Measurements from ENCODE around the gene DLGAP1. TPM values are rescaled to one million over a fixed set of nuclear protein-coding genes. Genes with fewer than 3 reads are reported as not detected.
"Not testable (repeated sequence)": the region's sequence is repeated elsewhere in the genome, so short reads cannot be mapped to it uniquely, and the experiment has no call there.

The DLGAP1 gene
- total RNA-seq, 2 experiments from 2014 or later = 0.53 to 1.5 TPM

GRCh38 chr18:3489462-3489861 is 965.6 kb downstream of the DLGAP1 start:
- Mint-ChIP-seq H3K36me3 (ENCODE audit: low read depth) (no peaks in the 10 kb centered on the region), H3K27me3 (peaks cover 13% of the 10 kb centered on the region), H3K4me3 (no peak overlapping the region), H3K9me3 (no peaks in the 10 kb centered on the region), H3K27ac (no peak overlapping the region), H3K4me1 (peaks cover 10% of the 10 kb centered on the region)
- POLR2A ChIA-PET = no interaction called here
- CTCF ChIA-PET = no interaction called here
- no peak for DNase-seq

DNA sequence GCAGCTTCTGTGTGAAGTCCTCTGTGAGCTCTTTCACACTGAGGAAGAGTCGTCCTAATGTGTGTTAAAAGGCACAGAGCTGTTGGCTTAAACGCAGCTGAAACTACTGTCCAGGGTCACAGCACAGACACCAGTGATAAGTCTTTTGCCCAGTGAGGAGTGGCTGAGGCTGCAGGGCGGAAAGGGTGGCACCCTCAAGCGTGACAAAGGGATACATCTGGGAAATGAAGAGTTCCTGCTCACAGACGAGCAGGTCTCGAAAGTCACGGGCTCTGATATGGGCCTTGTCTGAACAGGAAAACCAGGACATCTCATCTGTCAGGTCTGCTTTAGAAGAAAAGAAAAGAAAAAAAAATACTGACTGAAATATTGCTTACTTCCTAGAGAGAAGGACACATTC is 968.6 kb downstream of the DLGAP1 start:
- no peak overlapping the region for H3K4me3 Mint-ChIP-seq
- POLR2A ChIA-PET = interaction anchor here (1.6 kb wide), 1 partner anchor 39 kb away, joined by 4 read pairs; no protein-coding TSS in a partner anchor
- no peak overlapping the region for H3K27ac Mint-ChIP-seq
- peaks cover 8% of the 10 kb centered on the region for H3K27me3 Mint-ChIP-seq
- no peaks in the 10 kb centered on the region for H3K36me3 Mint-ChIP-seq (ENCODE audit: low read depth)
- no peak for DNase-seq
- no peaks in the 10 kb centered on the region for H3K9me3 Mint-ChIP-seq
- CTCF ChIA-PET = no interaction called here
- peaks cover 11% of the 10 kb centered on the region for H3K4me1 Mint-ChIP-seq

- ChIA-PET POLR2A (interaction anchor here (1.6 kb wide), 1 partner anchor 38 kb away, joined by 4 read pairs; no protein-coding TSS in a partner anchor), CTCF (interaction anchor here (0.6 kb wide), 1 partner anchor 59 kb away, joined by 3 read pairs; no protein-coding TSS in a partner anchor)
- DNase-seq = no peak
- peaks cover 11% of the 10 kb centered on the region for H3K4me1 Mint-ChIP-seq
- no peak overlapping the region for H3K4me3 Mint-ChIP-seq
- H3K36me3 Mint-ChIP-seq (ENCODE audit: low read depth) = no peaks in the 10 kb centered on the region
- H3K27ac Mint-ChIP-seq = no peak overlapping the region
- peaks cover 8% of the 10 kb centered on the region for H3K27me3 Mint-ChIP-seq
- no peaks in the 10 kb centered on the region for H3K9me3 Mint-ChIP-seq
Observed at GRCh38 chr18:3485153-3486149, 969.7 kb downstream of the DLGAP1 start.

- Mint-ChIP-seq H3K4me3 (no peak overlapping the region), H3K4me1 (peaks cover 11% of the 10 kb centered on the region), H3K27ac (no peak overlapping the region), H3K9me3 (no peaks in the 10 kb centered on the region), H3K36me3 (ENCODE audit: low read depth) (no peaks in the 10 kb centered on the region), H3K27me3 (peaks cover 7% of the 10 kb centered on the region)
- no peak for DNase-seq
- ChIA-PET CTCF (interaction anchor here (1.1 to 1.4 kb wide), 4 partner anchors 15 to 44 kb away, joined by 3 to 7 read pairs (median 4); no protein-coding TSS in a partner anchor), POLR2A (no interaction called here)
Observed at GRCh38 chr18:3482258-3482657, 972.8 kb downstream of the DLGAP1 start.

DNA sequence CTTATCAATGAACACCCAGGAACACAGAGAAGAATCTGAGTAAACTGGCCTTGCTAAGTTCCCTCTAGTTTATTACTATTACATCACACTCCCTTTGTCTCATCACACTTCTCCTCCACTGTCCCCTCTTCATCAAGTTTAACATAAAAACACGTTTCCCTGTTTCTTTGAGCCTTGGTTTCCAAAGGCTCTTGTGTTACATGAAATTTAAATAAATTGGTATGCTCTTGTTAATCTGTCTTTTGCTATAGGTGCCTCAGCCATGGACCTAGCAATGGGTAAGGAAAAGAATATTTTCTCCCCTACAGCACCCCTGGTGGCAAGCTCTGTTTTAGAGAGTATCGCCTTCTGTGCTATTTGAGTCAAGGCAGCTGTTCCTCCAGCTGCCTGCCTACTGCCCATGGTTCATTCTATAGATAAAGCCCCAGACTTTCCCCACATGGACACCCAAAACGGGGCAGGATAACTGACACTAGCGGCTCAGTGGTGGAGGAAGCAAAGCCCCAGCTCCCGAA is 973.4 kb downstream of the DLGAP1 start:
- peaks cover 11% of the 10 kb centered on the region for H3K4me1 Mint-ChIP-seq
- DNase-seq = no peak
- POLR2A ChIA-PET = no interaction called here

DNA sequence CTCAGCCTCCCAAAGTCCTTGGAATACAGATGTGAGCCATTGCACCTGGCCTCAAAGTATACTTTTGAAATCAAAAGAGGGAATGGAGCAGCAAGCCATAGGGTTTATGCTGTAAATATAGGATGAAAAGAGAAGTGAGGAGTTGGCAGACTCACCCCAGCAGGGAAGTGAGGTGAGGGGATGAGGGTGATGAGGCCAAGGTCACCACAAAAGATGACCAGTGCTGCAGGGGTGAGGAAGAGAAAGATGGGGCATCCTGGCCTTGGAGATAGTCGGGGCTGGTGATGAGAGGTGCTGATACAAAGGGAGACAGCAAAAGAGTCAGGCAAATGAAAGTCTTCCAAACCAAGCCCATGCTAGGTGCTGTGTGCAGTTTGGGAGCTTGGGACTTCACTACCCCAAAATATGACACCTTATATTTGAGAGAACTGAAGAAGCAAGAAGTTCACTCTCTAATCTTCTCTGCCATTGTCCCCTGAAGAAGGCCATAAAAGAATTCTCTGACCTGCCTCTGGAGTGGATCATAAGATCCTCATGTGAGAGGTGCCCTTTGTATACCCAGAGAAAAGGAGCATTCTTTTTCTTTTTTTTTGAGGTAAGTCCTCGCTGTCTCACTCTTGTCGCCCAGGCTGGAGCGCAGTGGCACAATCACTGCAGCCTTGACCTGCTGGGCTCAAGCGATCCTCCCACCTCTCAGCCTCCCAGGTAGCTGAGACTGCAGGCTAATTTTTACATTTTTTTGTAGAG is 974.1 kb downstream of the DLGAP1 start:
- ChIA-PET CTCF (interaction anchor here (1.2 to 1.4 kb wide), 3 partner anchors 14 to 31 kb away, joined by 3 to 7 read pairs (median 4); no protein-coding TSS in a partner anchor), POLR2A (no interaction called here)
- no peak for DNase-seq
- Mint-ChIP-seq H3K4me1 (peaks cover 11% of the 10 kb centered on the region), H3K27me3 (peaks cover 7% of the 10 kb centered on the region), H3K36me3 (ENCODE audit: low read depth) (no peaks in the 10 kb centered on the region), H3K9me3 (no peaks in the 10 kb centered on the region), H3K4me3 (no peak overlapping the region), H3K27ac (no peak overlapping the region)

More for the DNA sequence above, 973.4 kb downstream of the DLGAP1 start:
- CTCF ChIA-PET = interaction anchor here (1.1 to 1.4 kb wide), 4 partner anchors 15 to 45 kb away, joined by 3 to 7 read pairs (median 4); no protein-coding TSS in a partner anchor
- Mint-ChIP-seq H3K36me3 (ENCODE audit: low read depth) (no peaks in the 10 kb centered on the region), H3K27ac (no peak overlapping the region), H3K4me3 (no peak overlapping the region), H3K27me3 (peaks cover 7% of the 10 kb centered on the region), H3K9me3 (no peaks in the 10 kb centered on the region)

DNA sequence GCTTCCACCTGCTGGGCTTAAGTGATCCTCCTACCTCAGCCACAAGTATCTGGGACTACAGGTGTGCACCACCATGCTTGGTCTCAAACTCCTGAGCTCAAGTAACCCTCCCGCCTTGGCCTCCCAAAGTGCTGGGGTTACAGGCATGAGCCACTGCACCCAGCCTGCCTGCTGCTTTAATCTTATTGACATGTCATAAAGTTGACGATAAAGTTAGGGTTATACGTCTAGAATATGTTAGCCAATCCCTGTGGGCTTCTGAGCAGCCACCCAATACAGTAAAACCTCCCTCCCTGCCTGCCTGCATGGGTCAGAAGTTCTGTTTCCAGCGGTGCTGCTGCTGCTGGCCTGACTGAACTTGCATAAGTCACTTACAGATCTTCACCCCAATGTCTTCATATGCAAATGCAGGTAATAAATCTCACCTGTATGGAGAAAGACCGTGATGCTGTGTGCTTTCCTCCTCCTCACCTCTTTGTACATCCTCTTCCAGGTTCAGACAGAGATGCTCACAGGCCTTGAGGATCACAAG is 975.1 kb downstream of the DLGAP1 start:
- Mint-ChIP-seq H3K27me3 (peaks cover 7% of the 10 kb centered on the region), H3K36me3 (ENCODE audit: low read depth) (no peaks in the 10 kb centered on the region), H3K4me3 (no peak overlapping the region), H3K9me3 (peaks cover 2% of the 10 kb centered on the region), H3K27ac (no peak overlapping the region), H3K4me1 (peaks cover 7% of the 10 kb centered on the region)
- POLR2A ChIA-PET = no interaction called here
- DNase-seq = no peak
- CTCF ChIA-PET = no interaction called here

- POLR2A ChIA-PET = no interaction called here
- Mint-ChIP-seq H3K9me3 (peaks cover 5% of the 10 kb centered on the region), H3K36me3 (ENCODE audit: low read depth) (peaks cover 4% of the 10 kb centered on the region), H3K27ac (no peak overlapping the region), H3K4me1 (peaks cover 10% of the 10 kb centered on the region), H3K27me3 (peaks cover 5% of the 10 kb centered on the region), H3K4me3 (no peak overlapping the region)
- CTCF ChIA-PET = no interaction called here
- DNase-seq = no peak
Observed at GRCh38 chr18:3478262-3478978, 976.7 kb downstream of the DLGAP1 start.

DNA sequence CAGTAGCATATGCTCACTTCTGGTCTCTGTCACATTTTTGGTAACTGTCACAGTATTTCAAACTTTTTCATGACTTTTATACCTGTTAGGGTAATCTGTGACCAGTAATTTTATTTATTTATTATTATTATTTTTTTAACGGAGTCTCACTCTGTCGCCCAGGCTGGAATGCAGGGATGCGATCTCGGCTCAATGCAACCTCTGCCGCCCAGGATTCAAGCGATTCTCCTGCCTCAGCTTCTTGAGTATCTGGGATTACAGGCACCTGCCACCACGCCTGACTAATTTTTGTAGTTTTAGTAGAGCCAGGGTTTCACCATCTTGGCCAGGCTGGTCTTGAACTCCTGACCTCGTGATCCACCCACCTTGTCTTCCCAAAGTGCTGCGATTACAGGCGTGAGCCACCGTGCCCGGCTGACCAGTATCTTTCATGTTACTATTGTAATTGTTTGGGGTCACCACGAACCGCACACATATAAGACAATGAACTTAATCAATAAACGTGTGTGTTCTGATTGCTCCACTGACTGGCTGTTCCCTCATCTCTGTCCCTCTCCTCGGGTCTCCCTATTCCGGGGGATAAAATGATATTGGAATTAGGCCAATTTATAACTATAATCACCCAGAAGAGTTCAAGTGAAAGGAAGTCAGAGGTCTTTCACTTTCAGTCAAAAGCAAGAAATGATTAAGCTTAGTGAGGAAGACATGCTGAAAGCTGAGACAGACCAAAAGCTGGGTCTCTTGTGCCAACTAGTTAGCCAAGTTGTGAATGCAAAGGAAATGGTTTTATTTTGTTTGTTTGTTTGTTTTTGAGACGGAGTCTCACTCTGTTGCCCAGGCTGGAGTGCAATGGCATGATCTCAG is 982.2 kb downstream of the DLGAP1 start:
- no peak for DNase-seq

DNA sequence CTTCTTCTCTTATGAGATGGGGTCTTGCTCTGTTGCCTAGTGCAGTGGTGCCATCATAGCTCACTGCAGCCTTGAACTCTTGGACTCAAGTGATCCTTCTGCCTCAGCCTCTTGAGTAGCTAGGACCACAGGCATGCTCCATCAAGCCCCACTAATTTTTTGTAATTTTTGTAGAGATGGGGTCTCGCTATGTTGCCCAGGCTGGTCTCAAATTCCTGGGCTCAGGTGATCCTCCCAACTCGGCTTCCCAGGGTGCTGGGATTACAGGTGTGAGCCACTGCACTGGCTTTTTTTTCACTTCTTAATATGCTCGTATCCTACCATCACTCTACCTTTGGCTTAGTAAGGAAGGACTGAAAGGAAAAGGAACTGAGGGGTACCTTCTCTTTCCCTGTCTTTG is 983.0 kb downstream of the DLGAP1 start:
- ChIA-PET CTCF (interaction anchor here (1.2 kb wide), 1 partner anchor 91 kb away, joined by 6 read pairs; no protein-coding TSS in a partner anchor), POLR2A (interaction anchor here (1.1 kb wide), 1 partner anchor 21 kb away, joined by 3 read pairs; no protein-coding TSS in a partner anchor)
- not testable (repeated sequence) for H3K9me3 Mint-ChIP-seq; H3K27me3 Mint-ChIP-seq; H3K36me3 Mint-ChIP-seq (ENCODE audit: low read depth); H3K4me3 Mint-ChIP-seq; DNase-seq; H3K27ac Mint-ChIP-seq
- peaks cover 18% of the 10 kb centered on the region for H3K4me1 Mint-ChIP-seq

More for the DNA sequence above, 982.2 kb downstream of the DLGAP1 start:
- peaks cover 4% of the 10 kb centered on the region for H3K36me3 Mint-ChIP-seq (ENCODE audit: low read depth)
- peaks cover 5% of the 10 kb centered on the region for H3K9me3 Mint-ChIP-seq
- no peaks in the 10 kb centered on the region for H3K27me3 Mint-ChIP-seq
- H3K27ac Mint-ChIP-seq = peak overlapping the region; percentile 35
- peaks cover 16% of the 10 kb centered on the region for H3K4me1 Mint-ChIP-seq
- CTCF ChIA-PET = interaction anchor here (1.1 to 1.5 kb wide), 5 partner anchors 14 to 176 kb away, joined by 3 to 7 read pairs (median 5); no protein-coding TSS in a partner anchor
- POLR2A ChIA-PET = interaction anchor here (1.0 to 1.6 kb wide), 5 partner anchors 14 to 53 kb away, joined by 3 to 4 read pairs (median 3); no protein-coding TSS in a partner anchor
- H3K4me3 Mint-ChIP-seq = no peak overlapping the region

DNA sequence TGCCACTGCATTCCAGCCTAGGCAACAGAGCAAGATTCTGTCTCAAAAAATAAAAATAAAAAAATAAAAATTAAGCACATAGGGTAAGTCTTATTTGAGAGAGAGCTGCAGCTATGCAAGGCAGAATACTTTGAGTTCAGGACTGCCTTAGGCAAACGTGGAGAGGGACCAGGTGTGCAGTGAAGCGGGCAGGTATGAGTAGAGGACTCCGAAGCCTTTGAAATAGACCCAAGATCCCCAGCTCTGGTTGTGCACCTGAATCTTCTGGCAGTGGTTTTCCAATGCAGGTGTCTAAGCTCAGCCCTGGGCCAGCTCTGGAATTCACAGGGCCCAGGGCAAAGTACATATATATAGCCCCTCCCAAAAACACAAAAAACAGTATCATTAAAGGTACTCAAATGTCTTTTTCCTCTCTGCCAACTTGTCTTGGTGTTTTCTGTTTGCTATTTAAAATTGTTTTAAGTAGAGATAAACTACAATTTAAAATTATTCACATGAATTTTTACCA is 983.9 kb downstream of the DLGAP1 start:
- Mint-ChIP-seq H3K27me3 (no peaks in the 10 kb centered on the region), H3K4me3 (no peak overlapping the region), H3K4me1 (peaks cover 24% of the 10 kb centered on the region), H3K36me3 (ENCODE audit: low read depth) (peaks cover 4% of the 10 kb centered on the region), H3K27ac (no peak overlapping the region), H3K9me3 (peaks cover 5% of the 10 kb centered on the region)
- no peak for DNase-seq
- POLR2A ChIA-PET = no interaction called here
- CTCF ChIA-PET = no interaction called here

All from activated CD4-positive, alpha-beta memory T cell treated with anti-CD3 and anti-CD28 coated beads, Interleukin-2, amount 10 ng/mL, durations not matched to agents 7 days and 5 days (primary cell).